Nephron progenitor cell (in vitro differentiated cells): ENCODE measurements around the gene ZACN.

ENCODE experiments used
- DNase-seq: peaks from one replicate; pipeline ENCODE4 v3.0.0; 2021
- H3K27ac Mint-ChIP-seq: 2 replicates; pipeline ENCODE4 v1.8.0; 2021; ENCODE audit warnings: mild to moderate bottlenecking, moderate library complexity, mixed read lengths
- H3K27me3 Mint-ChIP-seq: 2 replicates; pipeline ENCODE4 v1.8.0; 2021; ENCODE audit warnings: mild to moderate bottlenecking, low read depth, mixed read lengths; ENCODE audit not compliant: poor library complexity
- H3K36me3 Mint-ChIP-seq: 2 replicates; pipeline ENCODE4 v1.8.0; 2021; ENCODE audit warnings: low read depth, mixed read lengths
- H3K4me1 Mint-ChIP-seq: 2 replicates; pipeline ENCODE4 v1.8.0; 2021; ENCODE audit warnings: mixed read lengths
- H3K4me3 Mint-ChIP-seq: 2 replicates; pipeline ENCODE4 v1.8.0; 2021; ENCODE audit warnings: mild to moderate bottlenecking, moderate library complexity, mixed read lengths
- H3K9me3 Mint-ChIP-seq: 2 replicates; pipeline ENCODE4 v1.8.0; 2021; ENCODE audit warnings: mild to moderate bottlenecking, moderate library complexity, mixed read lengths
- TF ChIP-seq, protein P1 (sequence below): fragments of 200-600 bp; sonication (generic); IDR thresholded peaks from 2 replicates; pipeline ENCODE4 v1.5.0; 2021; ENCODE audit warnings: antibody characterized with exemption

Gene ZACN

DNA sequence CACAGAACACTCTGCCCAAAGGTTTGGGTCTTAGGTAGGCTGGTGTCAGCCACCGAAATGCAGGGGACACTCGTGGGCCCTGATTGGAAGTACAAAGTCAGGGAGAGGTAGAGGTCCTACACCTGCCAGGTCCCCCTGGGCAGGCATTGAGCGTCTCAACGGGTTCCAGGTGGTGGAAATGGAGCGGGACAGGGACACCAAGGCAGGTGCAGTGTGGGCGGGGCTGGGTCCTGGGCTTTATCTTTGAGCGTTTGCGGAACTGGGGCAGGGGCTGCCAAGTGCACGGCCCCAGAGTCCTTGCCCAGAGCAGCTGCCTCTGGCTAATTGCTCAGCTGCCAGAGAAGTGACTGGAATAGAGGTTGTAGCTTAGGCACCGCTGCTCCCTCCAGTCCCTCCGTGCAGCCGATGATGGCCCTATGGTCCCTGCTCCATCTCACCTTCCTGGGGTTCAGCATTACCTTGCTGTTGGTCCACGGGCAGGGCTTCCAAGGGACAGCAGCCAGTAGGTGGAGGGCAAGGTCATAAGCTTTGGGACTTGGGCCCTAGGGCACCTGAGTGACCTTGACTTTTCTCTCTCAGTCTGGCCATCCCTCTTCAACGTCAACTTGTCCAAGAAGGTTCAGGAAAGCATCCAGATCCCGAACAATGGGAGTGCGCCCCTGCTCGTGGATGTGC lies at the start of gene ZACN:
ZACN (plus strand) TSS at position 323 of the 675 bp plus-strand sequence; CDS start at position 406, 83 bp downstream.
- Mint-ChIP-seq H3K27ac (no peak within 1 kb of the TSS), H3K9me3 (no peaks in the 10 kb centered on the region), H3K36me3 (no peaks in the 10 kb centered on the region), H3K4me1 (peaks cover 63% of the 10 kb centered on the region), H3K4me3 (peak within 1 kb of the TSS; percentile 54), H3K27me3 (peaks cover 68% of the 10 kb centered on the region)
- no peak for DNase-seq
- TF ChIP-seq, protein P1, sequence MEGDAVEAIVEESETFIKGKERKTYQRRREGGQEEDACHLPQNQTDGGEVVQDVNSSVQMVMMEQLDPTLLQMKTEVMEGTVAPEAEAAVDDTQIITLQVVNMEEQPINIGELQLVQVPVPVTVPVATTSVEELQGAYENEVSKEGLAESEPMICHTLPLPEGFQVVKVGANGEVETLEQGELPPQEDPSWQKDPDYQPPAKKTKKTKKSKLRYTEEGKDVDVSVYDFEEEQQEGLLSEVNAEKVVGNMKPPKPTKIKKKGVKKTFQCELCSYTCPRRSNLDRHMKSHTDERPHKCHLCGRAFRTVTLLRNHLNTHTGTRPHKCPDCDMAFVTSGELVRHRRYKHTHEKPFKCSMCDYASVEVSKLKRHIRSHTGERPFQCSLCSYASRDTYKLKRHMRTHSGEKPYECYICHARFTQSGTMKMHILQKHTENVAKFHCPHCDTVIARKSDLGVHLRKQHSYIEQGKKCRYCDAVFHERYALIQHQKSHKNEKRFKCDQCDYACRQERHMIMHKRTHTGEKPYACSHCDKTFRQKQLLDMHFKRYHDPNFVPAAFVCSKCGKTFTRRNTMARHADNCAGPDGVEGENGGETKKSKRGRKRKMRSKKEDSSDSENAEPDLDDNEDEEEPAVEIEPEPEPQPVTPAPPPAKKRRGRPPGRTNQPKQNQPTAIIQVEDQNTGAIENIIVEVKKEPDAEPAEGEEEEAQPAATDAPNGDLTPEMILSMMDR, result no peak

DNA sequence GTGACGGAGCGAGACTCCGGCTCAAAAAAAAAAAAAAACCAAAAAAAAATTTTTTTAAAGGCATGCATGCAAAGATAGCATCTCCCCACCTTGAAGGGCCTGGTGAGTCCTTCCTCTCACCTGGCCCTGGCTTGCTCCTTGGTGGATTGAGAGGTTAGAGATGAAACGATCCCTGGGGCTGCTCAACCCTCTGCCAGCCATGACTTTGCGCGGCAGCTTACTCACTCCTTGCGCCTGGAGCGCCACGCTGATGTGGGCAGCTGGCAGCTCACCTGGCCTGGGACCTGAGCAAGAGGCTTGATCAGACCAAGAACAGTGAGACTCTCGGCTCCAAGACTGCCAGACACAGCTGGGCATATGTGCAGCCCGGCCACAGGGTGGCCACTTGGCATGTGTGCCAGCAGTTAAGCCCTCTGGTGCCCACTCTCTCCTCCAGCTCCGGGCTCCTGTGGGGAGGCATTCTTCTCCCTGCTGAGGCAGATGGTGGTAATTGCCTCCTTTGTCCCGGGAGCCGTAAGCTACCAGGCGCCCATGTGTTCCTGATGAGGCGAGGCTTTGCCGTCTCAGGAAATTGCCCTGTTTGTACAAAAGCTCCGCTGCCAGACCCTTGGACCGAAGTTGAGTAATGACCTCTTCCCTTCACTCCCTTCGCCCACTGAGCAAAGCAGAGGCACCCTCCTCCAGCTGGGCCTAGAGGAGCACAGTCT lies 46.8 kb upstream of the ZACN start:
- peaks cover 12% of the 10 kb centered on the region for H3K27me3 Mint-ChIP-seq
- H3K9me3 Mint-ChIP-seq, result peaks cover 6% of the 10 kb centered on the region
- DNase-seq, result no peak
- no peak overlapping the region for H3K4me3 Mint-ChIP-seq
- TF ChIP-seq, protein P1, result no peak
- no peaks in the 10 kb centered on the region for H3K36me3 Mint-ChIP-seq
- H3K27ac Mint-ChIP-seq, result no peak overlapping the region
- H3K4me1 Mint-ChIP-seq, result peaks cover 48% of the 10 kb centered on the region

DNA sequence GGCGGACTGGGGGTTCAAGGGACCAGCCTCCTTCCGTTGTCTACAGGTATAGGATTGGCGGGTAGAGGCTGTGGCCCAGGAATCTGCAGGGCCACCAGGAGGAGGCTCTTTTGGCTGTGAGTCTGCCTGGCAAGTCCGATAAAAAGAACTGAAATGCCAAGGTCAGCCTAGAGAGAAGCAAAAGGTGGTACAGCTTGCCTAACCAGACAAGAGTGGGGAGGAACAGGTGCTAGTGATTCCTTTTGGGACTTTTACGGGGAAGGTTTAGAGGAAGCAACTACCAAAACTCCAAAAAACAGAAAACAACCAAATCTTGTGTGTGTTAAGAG lies 46.2 kb upstream of the ZACN start:
- Mint-ChIP-seq H3K4me1 (peaks cover 49% of the 10 kb centered on the region), H3K4me3 (no peak overlapping the region), H3K27ac (no peak overlapping the region), H3K27me3 (peaks cover 12% of the 10 kb centered on the region), H3K36me3 (no peaks in the 10 kb centered on the region), H3K9me3 (peaks cover 6% of the 10 kb centered on the region)
- TF ChIP-seq, protein P1, result no peak
- no peak for DNase-seq

- Mint-ChIP-seq H3K4me1 (peaks cover 51% of the 10 kb centered on the region), H3K27me3 (peaks cover 12% of the 10 kb centered on the region), H3K4me3 (no peak overlapping the region), H3K36me3 (peaks cover 3% of the 10 kb centered on the region), H3K9me3 (peaks cover 6% of the 10 kb centered on the region), H3K27ac (peak overlapping the region; percentile 10)
- TF ChIP-seq, protein P1, result no peak
- DNase-seq, result no peak
Observed at GRCh38 chr17:76033139-76033538, 45.8 kb upstream of the ZACN start.

DNA sequence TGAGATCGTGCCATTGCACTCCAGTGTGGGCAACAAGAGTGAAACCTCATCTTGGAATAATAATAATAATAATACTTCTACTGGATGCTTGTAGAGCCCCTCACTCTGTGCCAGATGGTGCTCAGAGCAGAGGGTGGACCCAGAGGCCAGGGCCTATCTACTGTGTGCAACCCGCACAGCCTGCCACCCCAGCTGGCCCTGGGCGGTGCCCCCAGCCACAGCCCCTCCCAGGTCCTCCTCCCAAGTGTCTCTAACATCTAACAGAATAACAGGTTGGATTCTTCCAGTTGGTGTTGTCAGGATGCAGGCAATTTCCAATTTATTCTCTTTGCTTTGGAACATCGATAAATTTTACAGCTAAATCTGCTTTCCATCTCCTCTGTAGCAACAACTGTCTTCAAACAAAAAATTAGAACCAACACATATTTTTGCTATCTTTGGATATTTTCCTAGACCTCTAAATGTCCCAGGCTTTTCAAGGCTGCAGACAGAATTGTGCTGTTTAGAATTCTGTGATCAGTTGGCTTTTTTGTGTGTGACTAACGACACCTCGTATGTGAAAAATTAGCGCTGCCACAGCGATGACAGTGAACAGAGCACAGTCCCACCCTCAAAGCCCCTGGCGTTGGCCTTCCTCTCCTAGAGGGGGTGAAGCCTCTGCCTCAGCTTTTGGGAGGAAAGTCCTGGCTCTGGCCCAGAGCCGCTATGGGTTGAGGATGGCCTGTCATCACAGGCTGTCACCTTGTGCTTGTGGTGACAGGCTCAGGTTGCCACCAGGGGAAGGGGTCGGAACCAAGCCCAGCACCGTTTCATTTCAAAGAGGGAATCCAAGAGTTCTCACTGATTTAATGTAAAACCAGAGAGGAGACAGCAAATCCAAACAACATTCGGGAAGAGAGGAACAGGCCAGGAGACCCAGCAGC lies 44.3 kb upstream of the ZACN start:
- Mint-ChIP-seq H3K9me3 (peaks cover 6% of the 10 kb centered on the region), H3K27me3 (peaks cover 12% of the 10 kb centered on the region), H3K36me3 (peaks cover 18% of the 10 kb centered on the region), H3K4me3 (no peak overlapping the region), H3K4me1 (peaks cover 51% of the 10 kb centered on the region), H3K27ac (no peak overlapping the region)
- TF ChIP-seq, protein P1, result no peak
- no peak for DNase-seq
